ENCODE data around the gene GGNBP2.
"Not testable (repeated sequence)": the region's sequence is repeated elsewhere in the genome, so short reads cannot be mapped to it uniquely, and the experiment has no call there.

Gene GGNBP2

DNA sequence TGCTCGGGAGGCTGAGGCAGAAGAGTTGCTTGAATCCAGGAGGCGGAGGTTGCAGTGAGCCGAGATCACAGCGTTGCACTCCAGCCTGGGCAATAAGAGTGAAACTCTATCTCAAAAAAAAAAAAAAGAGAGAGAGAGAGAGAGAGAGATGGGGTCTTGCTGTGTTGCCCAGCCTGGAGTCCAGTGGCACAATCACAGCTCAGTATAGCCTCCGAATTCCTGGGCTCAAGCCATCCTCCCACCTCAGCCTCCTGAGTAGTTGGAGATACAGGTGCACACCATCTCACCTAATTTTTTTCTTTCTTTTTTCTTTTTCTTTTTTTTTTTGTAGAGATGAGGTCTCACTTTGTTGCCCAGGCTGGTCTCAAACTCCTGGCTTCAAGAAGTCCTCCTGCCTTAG is 60.3 kb downstream of the GGNBP2 start:
- not testable (repeated sequence) for DNase-seq

DNA sequence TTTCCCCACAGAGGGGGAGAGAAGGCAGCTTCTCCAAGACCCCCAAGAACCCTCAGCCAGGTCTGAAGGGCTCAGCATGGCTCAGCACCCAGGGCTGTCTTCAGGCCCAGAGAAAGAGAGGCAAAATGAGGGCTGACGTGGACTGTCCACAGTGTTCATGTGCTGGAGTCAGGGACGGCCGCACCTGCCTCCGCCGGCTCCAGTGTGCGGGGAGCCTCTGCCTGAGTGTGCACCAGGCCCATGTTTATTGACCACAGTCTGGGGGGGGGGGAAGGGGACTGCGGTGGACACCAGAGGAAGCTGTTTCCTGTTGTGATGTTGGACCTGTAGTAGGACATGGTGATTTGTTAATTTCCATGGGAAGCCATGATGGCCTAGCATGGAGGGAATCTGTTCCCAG is 63.6 kb downstream of the GGNBP2 start:
- peak; percentile 12 for DNase-seq

DNA sequence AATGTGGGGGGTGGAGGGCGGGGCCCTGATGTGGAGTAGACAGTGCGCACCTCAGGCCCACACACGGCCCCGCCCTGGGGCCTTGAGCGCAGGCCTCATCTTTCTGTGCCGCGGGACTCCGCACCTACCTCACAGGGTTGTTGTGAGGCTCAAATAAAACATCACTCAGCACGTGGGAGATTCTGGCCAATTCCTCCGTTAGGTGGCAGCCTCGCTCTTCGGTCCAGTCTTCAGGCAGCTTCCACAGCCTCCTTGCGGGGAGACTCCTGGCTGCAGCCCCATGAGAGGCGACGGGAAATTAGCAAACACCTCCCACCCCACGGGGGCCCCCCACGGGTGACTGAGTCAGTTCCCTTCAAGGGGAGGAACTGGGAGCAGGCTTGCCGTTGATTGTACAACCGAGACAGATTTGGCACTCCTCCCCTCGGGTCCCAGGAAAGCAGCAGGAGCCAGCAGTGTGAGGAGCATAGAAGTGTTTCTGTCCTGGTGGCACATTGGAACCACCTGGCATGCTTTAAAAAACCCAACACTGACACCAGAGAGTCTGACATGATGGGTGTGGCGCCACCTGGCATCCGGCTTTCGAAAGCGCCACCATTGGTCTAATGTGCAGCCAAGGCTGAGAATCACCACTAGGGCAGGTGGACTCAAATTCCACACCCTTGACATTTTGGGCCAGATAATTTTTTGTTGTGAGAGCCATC is 64.2 kb downstream of the GGNBP2 start:
- peak; percentile 9 for DNase-seq

DNA sequence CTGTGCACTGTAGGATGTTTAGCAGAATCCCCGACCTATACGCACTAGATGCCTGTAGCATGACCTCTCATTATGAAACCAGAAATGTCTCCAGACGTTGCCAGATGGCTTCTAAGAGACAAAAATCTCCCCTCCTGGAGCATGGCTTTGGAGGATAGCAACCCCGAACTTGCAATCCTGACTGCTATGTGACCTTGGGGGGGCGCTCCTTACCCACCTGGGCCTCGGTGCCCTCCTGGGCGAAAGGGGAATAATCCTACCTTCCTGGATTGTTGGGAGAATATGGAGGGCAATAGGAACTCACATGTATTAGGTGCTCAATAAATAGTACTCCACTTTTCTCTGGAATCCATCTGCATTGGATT is 64.8 kb downstream of the GGNBP2 start:
- no peak for DNase-seq

DNA sequence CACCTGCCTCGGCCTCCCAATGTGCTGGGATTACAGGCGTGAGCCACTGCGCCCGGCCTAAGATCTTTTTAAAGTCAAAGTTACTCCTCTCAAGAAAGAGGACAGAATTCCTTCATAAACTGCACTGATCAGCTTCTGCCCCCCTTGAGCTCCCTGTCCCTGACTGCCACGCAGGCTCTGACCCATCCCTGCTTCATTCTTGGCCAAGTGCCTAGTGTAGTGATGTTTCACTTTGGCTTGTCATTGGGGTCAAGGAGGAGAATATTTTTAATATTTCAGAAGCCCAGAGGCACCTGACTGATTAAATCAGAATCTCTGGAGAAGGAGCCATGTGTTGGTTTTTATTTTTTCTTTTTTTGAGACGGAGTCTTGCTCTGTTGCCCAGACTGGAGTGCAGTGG is 65.8 kb downstream of the GGNBP2 start:
- DNase-seq: no peak

DNA sequence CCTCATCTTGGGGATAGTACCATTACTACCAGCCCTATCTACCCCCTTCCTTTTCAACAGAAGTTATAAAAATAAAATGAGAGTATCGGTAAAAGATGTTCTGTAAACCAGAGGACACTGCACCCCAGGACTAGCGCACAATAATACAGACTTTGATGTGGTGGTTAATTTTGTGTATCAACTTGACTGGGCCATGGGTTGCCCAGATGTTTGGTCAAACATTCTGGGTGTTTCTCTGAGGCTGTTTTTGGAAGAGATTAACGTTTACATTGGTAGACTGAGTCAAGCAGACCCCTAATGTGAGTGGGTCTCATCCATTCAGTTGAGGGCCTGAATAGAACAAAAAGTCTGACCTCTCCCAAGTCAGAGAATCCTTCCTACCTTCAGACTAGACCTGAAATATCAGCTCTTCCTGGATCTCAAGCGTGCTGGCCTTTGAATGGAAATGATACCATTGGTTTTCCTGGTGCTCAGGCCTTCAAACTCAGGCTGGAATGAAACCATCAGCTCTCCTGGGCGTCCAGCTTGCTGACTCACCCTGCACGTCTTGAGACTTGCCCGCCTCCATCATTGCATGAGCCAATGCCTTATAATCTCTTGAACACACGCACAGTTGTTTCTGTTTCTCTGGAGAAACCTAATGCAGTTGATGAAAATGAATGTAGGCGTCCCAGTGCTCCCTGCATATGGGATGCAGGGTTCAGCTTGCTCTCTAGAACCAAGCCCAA is 66.8 kb downstream of the GGNBP2 start:
- no peak for DNase-seq

DNA sequence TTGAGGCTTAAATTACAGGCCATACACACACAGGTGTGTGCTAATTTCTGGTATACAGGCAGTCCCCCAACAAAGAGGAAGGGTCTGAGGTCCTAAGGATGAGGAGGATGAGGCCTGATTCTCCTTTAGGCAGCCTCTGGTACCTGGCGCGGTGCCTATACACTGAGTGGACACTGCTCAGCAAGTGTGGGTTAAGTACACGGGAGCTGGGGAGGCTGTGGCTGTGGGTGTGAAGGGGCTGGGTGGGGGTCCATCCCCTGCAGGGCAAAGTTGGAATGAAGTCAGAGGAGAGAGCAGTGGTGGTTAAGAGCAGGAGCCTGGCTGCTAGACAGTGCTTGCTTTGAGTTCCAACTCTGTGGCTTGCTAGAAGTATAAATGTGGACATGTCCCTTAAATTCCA is 67.6 kb downstream of the GGNBP2 start:
- DNase-seq: no peak

DNA sequence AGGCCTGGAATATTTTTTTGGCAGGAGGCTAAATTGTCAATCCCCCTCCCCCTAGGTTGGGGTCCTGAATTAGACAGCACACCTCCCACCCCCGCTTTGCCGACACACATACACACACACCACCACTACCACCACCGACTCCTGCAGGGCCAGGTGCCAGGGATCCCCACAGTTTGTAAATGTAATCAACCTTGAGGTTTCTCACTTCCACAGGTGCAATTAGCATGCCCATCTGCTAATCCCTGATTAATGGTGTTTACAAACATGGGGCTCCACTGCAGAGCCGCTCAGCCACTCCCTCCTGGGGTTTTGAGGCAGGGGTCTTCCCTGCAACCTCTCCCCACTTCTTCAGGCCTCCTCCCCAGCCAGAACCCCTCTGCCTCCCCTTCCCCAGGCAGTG is 68.4 kb downstream of the GGNBP2 start:
- no peak for DNase-seq

DNA sequence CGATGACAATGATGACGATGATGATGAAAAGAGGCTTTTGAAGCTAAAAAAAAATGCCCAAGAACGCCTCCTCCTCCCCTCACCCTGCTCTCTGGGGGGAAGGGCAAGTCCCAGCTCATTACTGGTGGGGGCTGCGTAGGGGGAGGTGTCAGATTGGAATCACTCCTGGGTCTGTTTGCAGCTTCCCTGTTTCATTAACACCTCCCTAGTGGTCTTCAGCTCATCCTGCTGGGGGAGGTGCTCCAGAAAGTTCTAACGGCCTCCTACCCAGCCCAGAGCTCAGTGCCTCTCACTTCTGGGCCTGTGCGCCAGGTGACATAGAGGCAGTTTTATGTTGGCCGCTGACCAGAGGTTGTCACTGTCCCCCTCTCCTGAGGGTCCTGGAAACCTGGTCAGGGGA is 69.4 kb downstream of the GGNBP2 start:
- DNase-seq: no peak

DNA sequence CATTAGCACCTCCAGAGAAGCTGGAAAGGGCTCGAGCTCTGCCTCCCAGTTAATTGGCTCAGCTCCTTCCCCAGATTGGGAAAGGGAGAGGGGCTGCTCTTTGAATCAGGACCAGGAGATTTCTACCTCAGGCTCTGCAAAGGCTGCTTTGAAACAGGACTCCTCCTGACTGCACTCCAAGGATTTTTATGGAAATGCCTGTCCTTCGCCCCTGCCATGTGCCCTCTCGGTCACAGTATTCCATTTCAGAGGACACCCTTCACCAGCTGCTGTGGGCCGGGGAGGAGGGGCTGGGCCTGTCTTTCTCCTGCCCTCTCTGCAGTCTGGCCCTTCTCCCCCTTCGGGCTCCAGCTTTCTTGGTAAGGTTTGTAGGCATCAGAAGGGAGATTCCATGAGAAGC is 70.2 kb downstream of the GGNBP2 start:
- no peak for DNase-seq

DNA sequence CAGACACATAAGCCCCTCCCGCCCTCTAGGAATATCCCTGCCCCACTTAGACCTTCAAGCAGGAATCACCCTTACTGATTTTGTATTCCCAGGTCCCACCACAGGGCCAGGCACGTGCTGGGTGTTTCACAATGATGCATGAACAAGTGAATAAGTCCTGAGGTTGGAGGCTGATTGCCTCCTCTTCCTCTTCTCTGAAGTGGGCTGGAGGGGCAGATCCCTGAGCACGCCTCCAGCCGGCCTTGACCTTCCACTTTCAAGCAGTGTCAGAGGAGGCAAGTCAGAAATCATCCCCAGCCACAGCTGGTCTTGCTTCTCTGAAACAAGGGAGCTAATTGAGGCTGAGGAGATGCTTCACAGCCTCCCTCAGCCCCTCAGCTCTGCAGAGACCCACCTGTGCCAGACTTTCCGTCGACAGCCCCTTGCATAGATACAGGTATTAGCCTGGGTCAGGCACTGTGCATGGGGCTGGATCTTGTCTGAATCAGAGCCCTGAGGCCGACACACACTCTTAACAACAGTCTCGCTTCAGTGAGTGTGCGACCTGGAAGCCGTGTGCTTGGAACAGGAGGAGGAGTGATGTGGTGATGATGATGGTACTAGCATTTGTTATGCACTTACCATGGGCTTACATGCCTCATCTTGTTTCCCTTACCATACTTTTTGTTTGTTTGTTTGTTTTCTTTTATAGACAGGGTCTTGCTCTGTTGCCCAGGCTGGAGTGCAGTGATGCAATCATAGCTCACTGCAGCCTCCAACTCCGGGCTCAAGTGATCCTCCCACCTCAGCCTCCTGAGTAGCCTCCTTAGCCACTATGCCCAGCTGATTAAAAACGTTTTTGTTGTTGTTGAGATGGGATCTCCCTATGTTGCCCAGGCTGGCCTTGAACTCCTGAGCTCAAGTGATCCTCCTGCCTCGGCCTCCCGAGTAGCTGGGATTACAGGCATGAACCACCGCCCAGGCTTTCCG is 71.6 kb downstream of the GGNBP2 start:
- no peak for DNase-seq

DNA sequence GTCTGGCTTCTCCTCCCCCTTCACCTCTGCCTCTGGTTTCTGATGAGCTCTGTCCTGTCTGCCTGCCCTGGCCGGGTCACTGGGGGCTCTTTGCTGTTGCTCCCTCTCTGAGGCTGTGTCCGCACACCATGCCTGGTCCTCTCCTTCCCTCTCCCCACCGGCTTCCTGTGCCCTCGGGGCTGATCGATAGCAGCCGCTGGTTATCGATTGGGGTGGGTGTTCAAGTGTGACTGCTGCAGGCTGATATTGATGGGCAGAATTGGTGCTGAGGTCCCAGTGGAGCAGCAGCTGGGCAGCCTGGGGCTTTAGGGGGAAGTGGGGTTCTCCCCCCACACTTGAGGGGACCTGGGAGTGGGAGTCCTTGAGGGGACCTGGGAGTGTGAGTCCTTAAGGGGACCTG is 73.1 kb downstream of the GGNBP2 start:
- no peak for DNase-seq

DNA sequence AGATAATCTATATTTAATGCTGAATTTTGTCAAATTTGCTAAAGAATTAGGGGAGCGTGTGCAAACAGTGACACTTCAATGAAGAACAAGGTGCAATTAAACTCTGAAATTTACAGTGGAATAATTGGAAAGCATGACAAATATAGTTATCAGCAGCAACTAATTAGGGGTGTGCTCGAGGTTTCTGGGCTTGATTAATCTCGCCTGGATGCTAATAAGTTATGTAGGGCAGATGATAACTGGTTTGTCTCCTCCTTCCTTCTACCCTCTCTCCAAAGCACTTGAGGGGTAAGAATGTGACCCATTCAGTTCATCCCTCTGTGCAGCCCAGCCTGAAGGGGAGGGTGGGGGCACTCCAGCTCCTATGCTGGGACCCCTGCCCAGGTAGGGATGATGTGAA is 78.6 kb downstream of the GGNBP2 start:
- no peak for DNase-seq

DNA sequence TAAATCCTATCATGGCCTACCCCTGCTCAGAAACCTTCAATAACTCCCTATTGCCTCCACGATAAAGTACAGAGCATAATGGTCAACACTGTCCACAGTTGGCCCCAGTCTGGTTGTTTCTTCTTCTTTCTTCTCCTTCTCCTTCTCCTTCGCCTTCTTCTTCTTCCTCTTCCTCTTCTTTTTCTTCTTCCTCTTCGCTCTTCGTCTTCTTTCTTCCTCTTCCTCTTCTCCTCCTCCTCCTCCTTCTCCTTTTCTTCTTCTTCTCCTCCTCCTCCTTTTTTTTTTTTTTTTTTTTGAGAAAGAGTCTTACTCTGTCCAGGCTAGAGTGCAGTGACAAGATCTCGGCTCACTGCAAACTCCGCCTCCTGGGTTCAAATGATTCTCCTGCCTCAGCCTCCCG is 80.5 kb downstream of the GGNBP2 start:
- DNase-seq: no peak

DNA sequence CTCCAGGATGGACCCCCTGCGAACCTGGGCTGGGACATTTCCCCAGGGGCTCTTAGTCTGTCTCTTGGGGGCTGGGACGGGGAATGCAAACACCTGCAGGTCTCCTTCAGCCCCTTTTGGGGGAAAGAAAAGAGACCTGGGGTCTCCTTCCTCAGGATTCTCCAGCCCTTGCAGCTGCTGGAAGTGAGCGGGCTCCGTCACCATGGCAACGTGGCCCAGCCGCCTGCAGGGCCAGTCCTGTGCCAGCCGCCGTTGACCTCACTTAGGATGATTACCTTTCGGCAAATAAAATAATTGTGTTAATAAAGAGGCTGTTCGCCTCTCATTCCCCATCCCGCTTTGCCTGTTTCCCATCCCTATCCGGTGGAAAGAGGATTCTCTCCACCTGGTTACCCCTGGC is 82.4 kb downstream of the GGNBP2 start:
- peak; percentile 11 for DNase-seq

DNA sequence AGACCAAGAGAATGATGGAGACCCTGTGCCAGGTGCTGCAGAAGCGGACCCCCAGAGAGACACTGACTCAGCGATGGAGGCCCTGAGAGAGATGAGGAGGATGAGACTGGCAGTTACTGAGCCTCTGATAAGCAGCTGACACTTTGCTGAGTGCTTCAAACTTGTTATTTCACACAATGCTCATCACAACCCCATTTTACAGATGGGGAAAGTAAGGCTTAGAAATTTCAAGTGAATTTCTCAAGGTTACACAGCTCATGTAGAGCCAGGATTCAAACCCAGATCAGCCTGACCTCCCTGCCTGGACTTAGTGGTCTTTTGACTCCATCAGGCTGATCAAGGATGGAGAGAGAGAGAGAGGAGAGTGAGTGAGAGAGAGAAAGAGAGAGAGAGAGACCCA is 83.9 kb downstream of the GGNBP2 start:
- no peak for DNase-seq

DNA sequence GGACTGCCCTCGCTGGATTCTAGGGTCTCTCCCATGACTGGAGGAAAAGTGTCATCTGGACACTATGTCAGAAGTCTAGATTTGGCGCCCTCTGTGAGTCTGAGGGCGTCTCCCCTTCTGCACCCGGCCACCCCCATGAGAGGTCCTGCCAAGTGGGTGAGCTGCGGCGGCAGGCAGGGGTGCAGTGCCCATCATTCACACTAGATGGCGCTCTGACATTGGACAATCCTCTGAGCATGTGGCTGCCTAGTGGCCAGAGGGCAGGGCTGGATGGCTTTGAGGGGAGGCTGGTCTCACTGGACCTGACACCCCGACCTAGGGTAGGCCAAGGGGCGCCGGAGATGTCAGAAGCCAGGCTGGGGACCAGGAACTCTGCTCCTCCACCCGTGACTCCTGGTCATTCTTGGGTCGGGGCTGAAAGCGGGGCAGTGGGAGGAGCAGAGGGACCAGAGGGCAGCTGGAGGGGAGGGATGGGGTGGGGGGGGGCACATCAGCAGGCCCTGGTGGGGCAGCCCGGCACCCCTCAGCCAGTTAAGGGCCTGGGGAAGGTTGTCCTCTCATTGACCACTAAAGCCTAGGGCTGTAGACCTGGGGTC is 84.6 kb downstream of the GGNBP2 start:
- DNase-seq: peak; percentile 28

DNA sequence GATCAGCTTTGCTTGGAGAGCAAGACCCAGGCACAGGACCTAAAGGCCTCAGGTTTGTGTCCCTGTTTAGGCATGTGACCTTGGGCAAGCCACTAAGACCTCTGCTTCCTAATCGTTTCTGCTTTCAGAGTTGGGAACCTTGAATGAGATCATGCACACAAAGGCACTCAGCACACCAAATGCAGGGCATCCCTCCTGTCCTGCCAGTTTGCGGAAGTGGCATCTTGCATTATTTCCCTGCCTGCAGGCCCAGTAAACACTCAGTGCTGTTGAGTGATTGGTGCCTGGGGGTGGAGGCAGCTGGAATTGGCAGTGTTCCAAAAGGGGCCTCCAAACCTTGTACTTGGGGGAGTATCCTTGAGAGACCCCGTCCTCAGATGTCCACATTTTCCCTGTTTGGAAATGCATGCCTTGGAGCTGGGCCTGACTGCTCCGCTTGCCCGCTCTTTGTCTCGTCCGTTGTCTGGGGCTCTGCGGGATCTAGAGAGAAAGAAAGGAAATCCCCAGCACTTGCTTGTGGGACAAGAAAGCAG is 85.3 kb downstream of the GGNBP2 start:
- no peak for DNase-seq

DNA sequence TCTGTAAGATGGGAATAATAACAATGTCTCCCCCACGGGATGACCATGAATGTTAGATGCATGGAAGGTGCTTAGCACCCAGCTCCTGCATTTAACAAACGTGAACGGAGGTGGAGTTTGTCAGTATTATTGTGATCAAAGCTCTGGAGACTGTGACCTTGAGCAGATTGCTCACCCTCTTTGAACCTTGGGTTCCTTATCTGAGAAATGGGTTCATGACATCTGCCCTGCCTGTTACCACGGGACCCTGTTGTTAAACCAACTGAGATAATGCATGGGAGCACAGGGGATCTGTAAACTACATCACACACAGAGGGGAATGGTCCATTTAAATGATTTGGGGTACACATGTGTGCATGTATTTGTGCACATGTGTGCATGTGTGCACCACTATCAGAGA is 86.3 kb downstream of the GGNBP2 start:
- DNase-seq: no peak

DNA sequence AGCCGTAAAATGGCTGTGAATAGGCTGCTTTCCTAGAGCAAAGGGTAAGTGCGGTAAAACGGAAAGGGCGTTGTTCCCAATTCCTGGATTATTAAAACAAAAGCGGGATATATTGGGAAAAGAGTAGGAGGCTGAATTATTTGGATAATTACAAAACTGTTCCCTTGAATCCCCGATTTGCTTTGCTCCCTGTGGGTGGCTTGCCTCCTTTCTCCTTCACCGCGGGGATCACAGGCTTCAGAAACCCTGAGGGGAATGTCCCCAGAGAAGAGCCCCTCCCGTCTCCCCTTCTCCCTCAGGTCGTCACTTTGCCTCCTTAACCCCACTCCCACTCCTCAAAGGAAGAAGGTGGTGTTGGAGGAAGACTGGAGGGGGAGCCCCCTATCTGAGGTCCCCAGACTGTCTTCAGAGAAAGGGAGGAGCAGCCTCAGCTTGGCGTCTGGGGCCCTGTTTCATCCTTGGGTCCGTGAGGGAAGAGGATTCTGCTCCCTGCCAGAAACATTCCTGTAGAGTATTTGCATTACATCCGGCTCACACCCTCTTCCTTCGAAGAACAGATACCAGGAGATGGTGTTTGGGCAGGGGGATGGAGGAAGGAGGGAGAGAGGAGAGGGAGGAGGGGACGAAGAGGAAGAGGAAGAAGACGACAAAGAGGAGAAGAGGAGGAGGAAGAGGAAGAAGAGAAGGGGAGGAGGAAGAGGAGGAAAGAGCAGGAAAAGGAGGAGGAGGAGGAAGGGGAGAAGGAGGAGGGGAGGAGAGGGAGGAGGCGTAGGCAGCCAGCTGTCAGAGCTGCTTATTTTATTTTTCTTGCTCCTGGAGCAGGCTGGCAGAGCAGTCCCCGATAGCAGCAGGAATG is 88.4 kb downstream of the GGNBP2 start:
- DNase-seq: no peak

Data from NCI-H510A (cell line).